HG02759 (cell line): ENCODE measurements around the gene BSG.
A peak's percentile ranks its signal among the peaks of the same experiment; 100 is the strongest.
"Not testable (repeated sequence)": the region's sequence is repeated elsewhere in the genome, so short reads cannot be mapped to it uniquely, and the experiment has no call there.

ENCODE experiments used
- ATAC-seq: cut with Tn5 transposase; IDR thresholded peaks from one replicate; pipeline ENCODE4 v1.9.1; 2021; ENCODE audit warnings: mild to moderate bottlenecking, moderate library complexity; ENCODE audit not compliant: unreplicated experiment

Gene BSG

GRCh38 chr19:617551-618246, 45.3 kb downstream of the BSG start:
- no peak for ATAC-seq

GRCh38 chr19:618247-618619, 45.8 kb downstream of the BSG start:
- ATAC-seq = no peak

- ATAC-seq = no peak
These were observed 46.4 kb downstream of the BSG start for GRCh38 chr19:618674-619285.

GRCh38 chr19:619286-620002, 47.0 kb downstream of the BSG start:
- no peak for ATAC-seq

GRCh38 chr19:620166-620862, 47.9 kb downstream of the BSG start:
- no peak for ATAC-seq

- not testable (repeated sequence) for ATAC-seq
These were observed 48.8 kb downstream of the BSG start for GRCh38 chr19:621191-621590.

GRCh38 chr19:621819-622218, 49.4 kb downstream of the BSG start:
- ATAC-seq = no peak

- no peak for ATAC-seq
These were observed 50.3 kb downstream of the BSG start for GRCh38 chr19:622666-623065.

- ATAC-seq = no peak
These were observed 51.0 kb downstream of the BSG start for GRCh38 chr19:623175-623916.

- ATAC-seq = no peak
These were observed 51.6 kb downstream of the BSG start for GRCh38 chr19:623974-624373.

- ATAC-seq = no peak
These were observed 52.2 kb downstream of the BSG start for GRCh38 chr19:624433-625109.

- no peak for ATAC-seq
These were observed 52.9 kb downstream of the BSG start for GRCh38 chr19:625257-625656.

- not testable (repeated sequence) for ATAC-seq
These were observed 54.2 kb downstream of the BSG start for GRCh38 chr19:626566-626965.

GRCh38 chr19:628168-628567, 55.8 kb downstream of the BSG start:
- no peak for ATAC-seq

GRCh38 chr19:629515-629914, 57.1 kb downstream of the BSG start:
- ATAC-seq = not testable (repeated sequence)

GRCh38 chr19:629961-630714, 57.7 kb downstream of the BSG start:
- no peak for ATAC-seq

GRCh38 chr19:632579-633067, 60.2 kb downstream of the BSG start:
- peak; percentile 25 for ATAC-seq
